Epidermal melanocyte (primary cell): ENCODE data around the gene CLSTN2.
A peak's percentile ranks its signal among the peaks of the same experiment; 100 is the strongest.

Source experiments
- DNase-seq: peaks from one replicate; pipeline ENCODE4 v3.0.0; 2011; ENCODE audit warnings: low spot score; ENCODE audit not compliant: insufficient read length

The CLSTN2 gene

DNA sequence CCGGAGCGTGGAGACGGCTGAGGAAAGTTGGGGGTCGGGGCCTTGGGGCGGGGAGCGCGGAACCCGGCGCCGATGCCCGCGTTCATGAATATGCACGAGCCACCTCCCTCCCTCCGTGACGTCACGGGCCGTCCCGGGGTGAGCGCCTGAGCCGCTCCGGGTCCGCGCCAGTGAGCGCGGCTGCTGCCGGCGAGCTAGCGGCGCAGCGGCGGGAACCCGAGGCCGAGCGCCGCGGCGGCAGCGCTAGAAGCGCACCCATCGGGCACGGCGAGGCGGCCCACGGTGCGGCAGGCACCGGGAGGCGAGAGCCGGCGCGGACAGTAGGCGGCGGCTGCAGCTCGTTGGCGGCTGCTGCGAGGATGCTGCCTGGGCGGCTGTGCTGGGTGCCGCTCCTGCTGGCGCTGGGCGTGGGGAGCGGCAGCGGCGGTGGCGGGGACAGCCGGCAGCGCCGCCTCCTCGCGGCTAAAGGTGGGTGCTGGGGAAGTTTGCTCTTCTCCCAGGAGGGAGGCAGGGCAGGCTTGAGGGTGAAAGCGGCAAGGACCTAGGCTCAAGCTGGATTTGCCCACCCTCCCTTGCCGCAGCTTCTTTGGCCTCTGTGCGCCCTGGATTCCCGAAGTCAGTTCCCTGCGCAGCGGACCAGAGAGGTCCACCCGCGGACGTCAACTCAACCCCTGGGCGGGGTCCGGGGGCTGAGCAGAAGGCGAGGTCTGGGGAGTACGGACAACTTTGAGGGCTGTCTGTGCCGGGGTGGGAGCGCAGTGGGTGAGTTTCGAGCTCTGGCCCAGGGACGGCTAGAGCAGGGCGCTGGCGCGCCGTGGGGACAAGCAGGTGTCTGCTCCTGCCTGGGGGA lies at the start of gene CLSTN2:
TSS of gene CLSTN2 (plus strand) at position 170 of the 850 bp plus-strand sequence.
- no peak for DNase-seq

DNA sequence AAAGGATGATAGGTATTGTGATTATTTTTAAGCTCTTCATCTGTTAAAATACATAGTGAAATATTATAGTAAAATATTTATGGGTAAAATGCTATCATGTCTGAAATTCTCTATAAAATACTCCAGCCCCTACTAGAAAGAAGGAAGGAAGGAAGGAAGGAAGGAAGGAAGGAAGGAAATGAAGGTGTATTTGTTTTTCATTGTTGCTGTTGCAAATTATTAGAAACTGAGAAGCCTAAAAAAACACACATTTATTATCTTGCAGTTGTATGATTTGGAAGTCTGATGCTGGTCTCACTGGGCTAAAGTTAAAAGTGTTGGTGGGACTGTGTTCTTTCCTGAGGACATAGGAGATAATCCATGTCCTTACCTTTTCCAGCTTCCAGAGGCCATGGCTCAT lies 47.6 kb upstream of the CLSTN2 start:
- no peak for DNase-seq

DNA sequence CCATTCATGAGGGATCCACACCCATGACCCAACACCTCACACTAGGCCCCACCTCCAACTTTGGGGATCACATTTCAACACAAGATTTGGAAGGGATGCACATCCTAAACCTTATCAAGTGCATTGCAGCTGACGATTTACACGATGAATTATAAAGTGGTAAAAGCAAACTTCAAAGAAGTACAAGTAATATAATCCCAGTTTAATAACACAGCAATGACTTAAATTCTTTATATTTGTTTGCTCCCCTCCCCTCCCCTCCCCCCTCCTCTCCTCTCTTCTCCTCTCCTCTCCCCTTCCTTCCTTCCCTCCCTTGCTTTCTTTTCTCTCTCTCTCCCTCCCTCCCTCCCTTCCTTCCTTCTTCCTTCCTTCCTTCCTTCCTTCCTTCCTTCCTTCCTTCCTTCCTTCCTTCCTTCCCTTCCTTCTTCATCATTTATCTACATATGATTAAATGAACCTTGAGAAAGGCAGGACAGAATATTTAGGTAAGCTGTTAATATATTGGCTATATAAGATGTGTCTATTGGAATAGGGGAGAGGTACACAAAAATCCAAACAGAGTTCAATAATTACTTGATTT lies 46.3 kb upstream of the CLSTN2 start:
- DNase-seq: no peak

DNA sequence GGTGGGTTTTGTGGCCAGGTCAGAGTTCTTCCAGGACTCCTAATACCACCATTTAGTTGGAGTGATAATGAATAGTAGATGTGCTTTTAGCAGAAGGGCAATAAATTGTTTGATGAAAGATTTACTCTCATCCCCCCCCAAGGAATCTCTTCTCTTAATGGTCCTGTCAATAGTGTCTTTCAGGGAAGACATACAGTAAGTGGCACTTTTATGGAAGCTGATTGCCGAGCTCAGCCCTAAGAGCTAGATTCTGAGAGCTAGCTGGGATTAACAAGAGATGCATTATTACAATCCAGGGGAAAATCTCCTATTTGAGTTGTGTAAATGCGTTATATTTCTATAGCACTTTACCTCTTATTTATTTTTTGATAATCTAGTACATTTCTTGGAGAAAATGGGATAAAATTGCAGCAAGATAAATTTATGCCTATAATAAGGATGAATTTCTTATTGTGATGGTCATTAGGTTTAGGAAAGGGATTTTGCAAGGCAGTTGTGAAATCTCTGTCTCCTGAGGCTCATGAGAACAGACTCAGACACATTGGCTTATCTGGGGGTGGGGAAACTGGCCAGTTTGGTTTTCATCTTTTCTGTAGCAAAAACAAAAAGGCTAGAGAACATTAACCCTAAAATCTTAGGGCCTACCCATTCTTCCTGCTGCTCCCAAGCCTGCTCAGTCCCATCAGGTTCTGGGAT lies 41.6 kb upstream of the CLSTN2 start:
- no peak for DNase-seq

DNA sequence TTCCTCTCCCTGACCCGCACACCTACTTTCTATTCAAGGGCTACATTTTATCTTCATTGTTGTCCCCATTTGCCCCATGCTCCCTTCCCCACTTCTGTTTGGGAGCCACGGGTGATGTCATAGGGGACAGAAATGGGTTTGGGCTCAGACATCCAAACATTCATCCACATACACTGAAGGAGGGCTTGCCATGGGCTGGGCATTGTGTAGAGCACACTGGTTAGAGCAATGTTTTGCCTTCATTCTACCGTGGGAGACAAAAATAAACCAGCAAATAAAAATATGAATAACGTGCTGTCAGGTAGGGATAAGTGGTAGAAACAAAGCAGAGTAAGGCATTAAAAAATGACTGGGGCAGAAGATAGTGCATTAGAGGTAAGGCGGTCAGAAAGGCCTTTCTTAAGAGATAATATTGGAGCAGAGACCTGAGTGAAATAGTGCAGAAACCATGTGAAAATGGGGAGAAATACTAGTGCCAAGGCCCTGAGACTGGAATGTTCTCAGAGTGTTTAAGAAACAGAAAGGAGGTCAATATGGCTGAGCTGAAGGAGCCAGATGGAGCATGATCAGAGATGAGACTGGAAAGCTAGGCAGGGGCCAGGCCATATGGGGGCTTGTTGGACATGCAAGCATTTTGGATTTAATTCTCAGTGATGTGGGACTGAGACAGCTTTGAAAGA lies 40.9 kb upstream of the CLSTN2 start:
- no peak for DNase-seq

DNA sequence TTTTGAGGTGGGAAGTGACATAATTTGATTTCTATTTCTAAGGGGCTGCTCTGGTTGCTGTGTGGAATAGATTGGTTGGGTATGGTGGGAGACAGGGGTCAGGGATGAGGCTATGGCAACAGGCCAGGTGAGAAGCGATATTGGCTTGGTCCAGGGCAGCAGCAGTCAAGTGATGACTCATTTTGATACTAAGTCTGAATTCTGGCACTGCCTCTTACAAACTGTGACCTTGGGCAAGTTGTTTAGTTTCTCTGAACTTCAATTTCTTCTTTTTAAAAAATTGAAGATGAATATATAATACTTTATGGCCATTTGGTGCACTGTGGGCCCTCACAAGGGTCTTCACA lies 40.4 kb upstream of the CLSTN2 start:
- DNase-seq: no peak

DNA sequence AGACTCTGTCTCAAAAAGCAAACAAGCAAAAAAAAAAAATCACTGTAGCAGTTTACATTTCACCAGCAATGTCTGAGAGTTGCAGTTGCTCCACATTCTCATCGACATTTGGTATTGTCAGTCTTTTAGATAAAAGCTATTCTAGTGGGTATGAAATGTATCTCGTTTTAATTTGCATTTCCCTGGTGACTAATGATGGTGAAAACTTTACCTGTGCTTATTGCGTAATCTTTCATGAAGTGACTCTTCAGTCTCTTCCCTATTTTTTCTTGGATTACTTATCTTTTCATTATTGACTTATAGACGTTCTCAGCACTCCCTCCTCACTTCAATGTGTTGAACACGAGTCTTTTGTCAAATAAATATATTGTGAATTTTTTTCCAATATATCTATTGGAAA lies 37.2 kb upstream of the CLSTN2 start:
- no peak for DNase-seq

DNA sequence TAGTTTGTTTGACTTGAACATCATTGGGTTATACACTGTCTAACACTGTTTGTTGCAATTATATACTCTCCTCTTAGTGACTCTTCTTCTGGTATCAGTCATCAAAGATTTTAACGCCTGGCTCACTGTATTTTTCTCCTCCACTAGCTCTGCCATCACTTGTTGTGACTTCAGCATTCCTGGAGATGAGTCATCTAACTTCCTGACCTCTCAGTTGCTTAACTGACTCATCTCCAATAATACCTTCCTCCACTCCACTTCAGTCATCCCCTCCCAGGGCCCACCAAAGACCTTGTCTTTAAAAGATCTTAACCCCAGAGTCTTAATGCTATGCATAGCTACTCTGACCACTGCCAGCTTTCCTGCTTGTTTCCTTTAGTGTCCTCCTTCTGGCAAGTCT lies 28.6 kb upstream of the CLSTN2 start:
- DNase-seq: no peak

DNA sequence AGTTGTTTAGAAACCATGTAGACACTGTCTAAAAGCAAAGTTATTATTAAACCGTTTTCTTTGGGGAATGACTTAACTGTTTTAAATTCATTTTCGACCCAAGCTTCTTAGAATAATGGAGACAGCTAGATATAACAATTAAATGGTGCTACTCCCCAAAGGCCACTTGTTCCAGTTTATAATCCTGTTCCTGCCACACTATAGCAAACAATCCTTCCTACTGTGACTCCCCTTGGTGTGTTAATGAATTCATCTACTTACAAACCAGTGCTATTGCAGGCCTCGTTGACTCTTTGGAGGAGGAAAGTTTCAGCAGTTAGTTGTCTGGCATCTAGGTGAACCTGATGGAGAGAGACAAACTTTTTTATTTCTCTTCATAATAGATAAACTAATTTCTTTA lies 25.2 kb upstream of the CLSTN2 start:
- no peak for DNase-seq

DNA sequence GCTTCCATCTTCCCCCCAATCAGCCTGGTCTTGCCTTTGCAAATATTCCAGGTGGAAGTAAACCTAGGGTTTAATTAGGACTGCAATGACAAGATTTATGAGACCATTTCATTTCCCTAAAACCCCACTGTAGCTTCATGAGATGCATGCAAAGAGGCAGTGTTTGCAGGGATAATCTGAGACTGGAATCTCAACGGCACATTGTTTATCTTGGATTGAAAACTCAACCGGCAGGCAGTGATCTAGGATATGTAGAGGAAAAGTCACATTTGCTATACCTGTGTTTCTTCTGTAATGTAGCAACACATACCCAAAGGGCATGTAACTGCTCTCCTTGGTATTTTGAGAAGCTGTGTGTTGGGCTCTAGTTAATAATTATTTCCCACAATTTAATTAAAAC lies 18.7 kb upstream of the CLSTN2 start:
- no peak for DNase-seq

DNA sequence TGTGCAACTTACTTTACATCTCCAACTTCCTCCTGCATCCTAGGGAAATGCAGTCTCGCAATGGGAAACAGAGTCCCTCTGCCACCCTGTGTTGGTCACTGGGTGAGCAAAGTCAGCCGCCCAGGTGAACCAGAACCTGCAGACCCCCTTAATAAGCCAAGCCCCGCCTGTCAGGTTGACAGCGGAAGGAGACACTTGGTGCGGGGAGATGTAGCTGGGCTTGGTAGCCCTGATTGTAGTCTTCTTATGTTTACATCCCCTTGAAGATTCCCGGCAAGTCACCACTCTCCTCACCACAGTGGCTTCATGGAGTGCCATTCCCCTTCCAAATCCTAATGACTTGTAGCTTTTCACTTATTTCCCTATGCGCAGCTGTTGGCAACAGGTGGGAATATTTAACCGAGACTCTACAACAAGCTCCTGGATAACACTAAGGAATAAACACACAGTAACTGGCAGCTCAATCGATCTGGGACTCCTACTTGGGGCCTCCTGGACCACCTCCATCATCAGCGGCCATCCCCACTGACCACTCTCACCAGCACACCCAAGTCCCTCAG lies 17.7 kb upstream of the CLSTN2 start:
- DNase-seq: no peak

DNA sequence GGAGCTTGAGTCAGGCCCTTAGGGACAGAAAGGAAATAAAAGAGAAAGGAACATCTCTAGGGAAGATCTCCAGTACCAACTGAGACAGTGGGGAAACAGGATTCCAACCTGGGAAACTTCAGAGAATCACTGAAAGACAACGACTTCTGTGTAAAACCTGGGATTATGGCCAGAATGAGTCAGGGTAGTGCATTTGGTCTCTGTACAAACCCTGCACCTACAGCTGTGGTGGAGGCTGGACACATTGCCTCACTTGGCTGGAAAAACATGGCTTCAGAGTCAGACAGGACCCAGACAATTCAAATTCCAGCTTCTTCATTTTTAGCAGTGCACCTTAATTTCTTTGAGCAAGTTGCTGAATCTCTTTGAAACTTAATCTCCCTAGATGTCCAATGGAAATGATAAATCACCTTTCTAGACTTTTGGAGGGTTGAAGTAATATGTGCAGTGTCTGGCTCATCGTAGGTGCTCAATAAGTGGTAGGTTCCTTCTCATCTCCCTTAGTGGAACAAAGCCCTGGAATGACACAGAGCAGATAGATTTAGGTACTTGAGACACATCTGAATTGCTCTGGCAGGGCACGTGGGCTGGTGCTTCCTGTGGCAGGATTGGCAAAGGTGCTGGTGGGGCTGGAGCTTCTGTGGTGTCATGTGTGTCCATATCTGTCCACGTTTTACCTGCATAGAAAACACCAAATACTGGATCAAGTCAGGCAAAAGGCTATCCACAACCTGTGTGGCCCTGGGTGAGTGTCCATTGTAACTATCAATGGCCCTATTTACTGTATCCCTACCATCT lies 6.1 kb upstream of the CLSTN2 start:
- no peak for DNase-seq

DNA sequence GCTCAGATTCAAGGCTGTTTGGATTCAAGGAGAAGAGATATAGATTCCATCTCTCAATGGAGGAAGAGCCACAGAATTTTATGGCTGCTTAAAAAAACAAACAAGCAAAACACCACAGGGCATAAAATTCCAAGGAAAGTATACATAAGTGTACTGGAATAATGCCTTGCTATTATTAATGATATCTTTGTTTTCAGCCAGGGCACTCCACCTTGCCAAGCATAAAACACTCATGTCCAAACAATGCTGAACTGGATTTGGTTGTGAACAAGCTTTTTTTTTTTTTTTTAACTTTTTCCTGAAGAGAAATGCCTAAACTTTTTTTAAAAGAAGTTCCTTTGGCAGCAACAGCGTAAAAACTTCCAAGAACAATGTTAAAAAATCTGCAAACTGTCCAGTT lies 4.8 kb upstream of the CLSTN2 start:
- DNase-seq: no peak

DNA sequence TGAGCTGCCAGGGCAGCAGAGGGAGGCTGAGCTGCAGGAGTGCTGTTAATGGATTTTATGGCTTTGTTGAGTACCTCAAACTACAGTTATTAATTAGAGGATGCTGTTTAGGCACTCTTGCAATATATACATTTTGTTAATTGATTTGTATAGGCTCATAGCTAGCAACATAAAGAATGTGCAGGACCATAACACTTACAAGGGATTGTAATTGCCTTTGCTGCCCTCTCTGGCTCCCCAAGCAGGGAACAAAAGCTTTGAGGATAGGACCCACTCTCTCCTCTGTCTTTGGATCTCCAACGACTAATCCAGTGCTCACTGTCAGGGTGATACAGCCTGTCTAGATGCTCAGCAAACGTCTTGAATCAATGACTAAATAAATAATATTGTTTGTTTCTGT lies 1.2 kb upstream of the CLSTN2 start:
- DNase-seq: no peak

DNA sequence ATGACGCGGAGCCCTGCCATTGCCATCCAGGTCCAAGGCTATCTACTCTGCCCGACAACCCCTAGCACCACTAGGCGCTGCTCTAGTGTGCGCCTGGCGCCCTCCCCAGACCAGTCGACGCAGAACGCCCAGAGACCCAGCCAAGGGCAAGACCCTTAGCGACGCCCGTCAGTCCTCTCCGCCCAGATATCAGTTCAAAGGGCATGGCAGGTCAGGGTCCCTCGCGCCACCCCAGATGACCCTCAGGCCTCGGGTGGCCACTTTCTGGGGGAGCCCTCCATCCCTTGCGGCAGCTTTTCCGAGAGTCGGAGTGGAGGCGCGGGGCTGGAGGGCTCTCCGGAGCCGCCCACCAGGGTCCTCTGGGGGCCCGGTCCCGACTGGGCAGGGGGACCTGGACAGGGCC lies 371 bp upstream of the CLSTN2 start:
- no peak for DNase-seq

DNA sequence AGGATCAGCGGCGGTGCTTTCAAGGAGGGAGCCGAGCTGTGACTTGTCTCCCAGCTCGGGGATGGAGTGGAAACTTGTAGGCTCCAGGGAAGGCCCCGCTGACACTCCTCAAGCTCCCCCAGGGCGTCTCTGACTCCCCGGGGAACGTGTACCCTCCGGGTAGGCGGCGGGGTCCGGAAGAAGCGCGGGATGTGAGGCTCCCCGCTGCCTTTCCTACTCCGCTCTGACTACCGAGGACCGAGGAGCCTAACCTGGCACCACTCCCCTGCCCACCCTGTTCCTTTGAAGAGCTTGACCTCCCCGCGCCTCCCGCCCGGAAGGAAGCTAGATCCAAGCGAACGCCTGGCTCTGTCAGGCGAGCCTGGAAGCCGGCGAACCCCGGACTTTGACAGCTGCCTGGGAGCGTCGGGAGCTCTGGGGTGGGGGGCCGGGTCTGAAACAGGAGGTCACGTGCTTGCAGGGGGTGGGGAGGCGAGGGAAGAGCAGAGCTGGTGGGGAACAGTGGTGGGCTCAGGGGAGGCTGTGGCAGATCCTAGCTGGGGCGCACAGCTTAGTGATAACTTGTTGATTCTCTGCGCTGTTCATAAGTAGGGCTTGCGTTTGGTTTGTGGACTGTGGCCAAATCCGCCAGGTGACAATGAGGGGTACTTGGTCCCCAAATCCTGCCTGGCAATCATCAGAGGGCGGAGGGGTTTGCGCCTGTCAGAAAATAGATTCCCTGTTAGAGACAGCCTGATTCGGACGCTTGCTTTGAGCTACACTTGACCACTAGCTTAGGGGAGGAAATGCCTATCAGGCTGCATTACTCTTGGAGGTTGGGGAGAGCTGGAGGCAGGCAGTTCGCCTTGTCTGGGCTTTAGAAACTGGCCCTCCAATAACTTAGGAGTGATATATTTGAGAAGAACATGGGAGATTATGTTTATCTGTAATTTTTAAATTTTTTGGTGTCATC lies 1.2 kb downstream of the CLSTN2 start:
- no peak for DNase-seq

DNA sequence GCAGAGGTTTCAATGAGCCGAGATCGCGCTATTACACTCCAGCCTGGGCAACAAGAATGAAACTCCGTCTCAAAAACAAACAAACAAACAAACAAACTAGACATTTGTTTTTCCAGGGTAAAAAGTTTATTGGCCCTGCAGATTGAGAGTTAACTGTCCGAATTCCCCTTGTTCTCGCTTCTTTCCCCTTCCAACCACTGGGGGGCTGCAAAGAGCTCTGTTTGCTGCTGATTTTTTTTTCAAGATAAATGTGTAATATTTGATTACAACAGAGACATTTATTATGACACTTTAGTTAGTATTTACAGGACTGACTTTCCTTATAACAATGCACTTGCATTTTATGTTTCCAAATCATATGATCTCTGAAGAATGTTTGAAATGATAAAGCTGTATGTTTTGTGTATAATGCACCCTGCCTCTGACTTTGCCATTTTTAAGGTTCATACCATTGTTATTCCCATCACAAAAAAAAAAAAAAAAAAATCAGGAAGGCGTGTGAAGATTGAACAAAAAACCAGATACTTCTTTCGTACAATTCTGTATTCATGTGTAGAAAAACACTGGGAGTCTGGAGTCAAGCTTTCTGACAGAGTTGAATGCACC lies 2.8 kb downstream of the CLSTN2 start:
- peak; percentile 67 for DNase-seq

DNA sequence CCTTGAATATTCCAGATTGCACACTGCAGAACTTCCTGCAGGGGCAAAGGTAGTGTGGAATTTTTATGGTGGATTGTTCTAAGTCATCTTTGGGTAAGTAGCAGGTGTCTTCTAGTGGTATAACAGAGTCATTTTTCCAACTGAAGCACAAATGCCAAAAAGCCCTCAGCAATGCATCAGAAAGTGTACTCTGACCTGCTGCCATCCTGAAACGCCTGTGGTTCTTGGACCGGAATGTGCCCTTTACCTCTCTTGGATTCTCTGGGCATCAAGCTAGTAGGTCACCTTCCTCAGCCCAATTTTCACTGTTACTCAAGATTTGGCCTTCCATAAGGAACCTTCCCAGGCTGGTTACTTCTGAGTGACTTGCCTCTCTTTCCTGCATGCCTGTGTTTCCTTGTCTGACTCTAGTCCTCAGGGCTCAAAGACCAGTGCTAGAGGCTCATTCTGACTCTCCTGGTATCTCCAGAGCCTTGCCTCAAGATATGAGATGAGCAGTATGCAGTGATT lies 4.8 kb downstream of the CLSTN2 start:
- no peak for DNase-seq

DNA sequence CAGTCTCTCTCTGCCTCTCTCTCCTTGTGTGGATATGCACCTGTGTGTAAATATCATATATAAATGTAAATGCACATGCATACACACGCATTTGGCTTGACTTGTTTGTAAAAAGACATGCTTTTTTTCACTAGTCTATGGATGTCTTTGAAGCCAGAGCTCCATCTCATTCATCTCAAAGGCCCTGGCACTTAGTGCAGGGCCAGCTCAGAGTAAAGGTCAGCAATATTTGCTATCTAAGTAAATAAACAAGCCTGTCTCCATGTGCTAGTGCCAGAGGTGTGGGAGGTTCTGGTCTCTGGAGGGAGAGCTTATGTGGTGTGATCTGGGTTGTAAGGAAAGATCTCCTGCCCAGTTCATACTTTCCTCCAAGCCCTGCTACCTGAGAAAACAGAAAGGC lies 5.6 kb downstream of the CLSTN2 start:
- DNase-seq: no peak
